ENCODE measurements around the gene CUTA. TPM values are rescaled to one million over a fixed set of nuclear protein-coding genes. Genes with fewer than 3 reads are reported as not detected.
A peak's percentile ranks its signal among the peaks of the same experiment; 100 is the strongest.

The CUTA gene
- total and polyA plus RNA-seq, 2 of the 13 experiments (the other 11 are each of a cell fraction or from before 2014, with no cell fraction given): 170 to 180 TPM

DNA sequence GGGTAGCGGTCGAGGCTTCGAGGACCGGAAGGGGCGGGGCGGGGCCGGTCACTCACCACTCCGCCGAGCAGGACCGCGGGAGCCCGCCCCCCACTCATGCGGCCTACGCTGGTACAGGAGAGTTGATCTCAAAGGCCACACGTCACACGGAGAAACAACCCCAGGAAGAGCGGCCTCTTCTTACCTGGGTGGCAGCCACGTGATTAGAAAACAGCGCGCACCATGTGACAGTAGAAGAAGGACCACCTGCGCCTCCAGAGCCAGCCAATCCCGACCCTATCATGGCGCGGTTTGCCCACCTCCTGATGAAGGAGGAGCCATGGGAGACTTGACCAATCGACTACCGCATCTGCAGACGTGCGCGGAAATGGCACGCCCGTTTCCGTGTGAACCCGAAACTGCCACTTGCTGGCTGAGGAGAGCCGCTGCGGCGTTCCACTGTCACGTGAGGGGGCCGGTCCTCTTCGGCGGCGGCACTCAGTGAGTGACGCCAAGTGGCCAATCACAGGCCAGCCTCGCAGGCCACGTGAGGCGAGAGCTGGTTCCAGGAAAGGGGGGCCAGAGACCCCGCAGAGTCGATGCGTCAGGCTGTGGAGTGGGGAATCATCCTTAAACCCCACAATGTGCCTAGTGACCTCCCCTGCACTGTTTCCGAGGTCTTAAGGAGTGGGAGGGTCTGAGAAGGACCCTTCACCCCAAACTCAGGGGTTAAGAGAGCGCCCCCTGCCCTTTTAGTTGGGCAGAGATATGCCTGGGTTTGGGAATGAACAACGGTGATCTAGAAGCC lies at the start of gene CUTA (continued):
- TF ChIP-seq, protein P1, sequence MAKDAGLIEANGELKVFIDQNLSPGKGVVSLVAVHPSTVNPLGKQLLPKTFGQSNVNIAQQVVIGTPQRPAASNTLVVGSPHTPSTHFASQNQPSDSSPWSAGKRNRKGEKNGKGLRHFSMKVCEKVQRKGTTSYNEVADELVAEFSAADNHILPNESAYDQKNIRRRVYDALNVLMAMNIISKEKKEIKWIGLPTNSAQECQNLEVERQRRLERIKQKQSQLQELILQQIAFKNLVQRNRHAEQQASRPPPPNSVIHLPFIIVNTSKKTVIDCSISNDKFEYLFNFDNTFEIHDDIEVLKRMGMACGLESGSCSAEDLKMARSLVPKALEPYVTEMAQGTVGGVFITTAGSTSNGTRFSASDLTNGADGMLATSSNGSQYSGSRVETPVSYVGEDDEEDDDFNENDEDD (CRISPR knock-in tag; IDR thresholded peaks at IDR 0.05; ENCODE audit: borderline replicate concordance): peak; percentile 93; the same call in 1 of the 2 replicates
- TF ChIP-seq HNRNPLL (IDR thresholded peaks at IDR 0.05; ENCODE audit: low read depth, low read length, poor library complexity, severe bottlenecking): peak; percentile 86
- TF ChIP-seq SP4 (CRISPR knock-in tag; IDR thresholded peaks at IDR 0.05): peak; percentile 97
- peak; percentile 66 for TF ChIP-seq IRF2 (CRISPR knock-in tag; IDR thresholded peaks at IDR 0.05)
- TF ChIP-seq ZNF292 (CRISPR knock-in tag; IDR thresholded peaks at IDR 0.05; ENCODE audit: borderline replicate concordance, low read depth): no peak
- TF ChIP-seq, protein P2, sequence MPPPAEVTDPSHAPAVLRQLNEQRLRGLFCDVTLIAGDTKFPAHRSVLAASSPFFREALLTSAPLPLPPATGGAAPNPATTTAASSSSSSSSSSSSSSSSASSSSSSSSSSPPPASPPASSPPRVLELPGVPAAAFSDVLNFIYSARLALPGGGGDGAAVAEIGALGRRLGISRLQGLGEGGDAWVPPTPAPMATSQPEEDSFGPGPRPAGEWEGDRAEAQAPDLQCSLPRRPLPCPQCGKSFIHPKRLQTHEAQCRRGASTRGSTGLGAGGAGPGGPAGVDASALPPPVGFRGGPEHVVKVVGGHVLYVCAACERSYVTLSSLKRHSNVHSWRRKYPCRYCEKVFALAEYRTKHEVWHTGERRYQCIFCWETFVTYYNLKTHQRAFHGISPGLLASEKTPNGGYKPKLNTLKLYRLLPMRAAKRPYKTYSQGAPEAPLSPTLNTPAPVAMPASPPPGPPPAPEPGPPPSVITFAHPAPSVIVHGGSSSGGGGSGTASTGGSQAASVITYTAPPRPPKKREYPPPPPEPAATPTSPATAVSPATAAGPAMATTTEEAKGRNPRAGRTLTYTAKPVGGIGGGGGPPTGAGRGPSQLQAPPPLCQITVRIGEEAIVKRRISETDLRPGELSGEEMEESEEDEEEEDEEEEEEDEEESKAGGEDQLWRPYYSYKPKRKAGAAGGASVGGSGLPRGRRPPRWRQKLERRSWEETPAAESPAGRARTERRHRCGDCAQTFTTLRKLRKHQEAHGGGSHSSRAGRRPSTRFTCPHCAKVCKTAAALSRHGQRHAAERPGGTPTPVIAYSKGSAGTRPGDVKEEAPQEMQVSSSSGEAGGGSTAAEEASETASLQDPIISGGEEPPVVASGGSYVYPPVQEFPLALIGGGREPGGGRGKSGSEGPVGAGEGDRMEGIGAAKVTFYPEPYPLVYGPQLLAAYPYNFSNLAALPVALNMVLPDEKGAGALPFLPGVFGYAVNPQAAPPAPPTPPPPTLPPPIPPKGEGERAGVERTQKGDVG (CRISPR knock-in tag; IDR thresholded peaks at IDR 0.05; ENCODE audit: borderline replicate concordance): 0 out of 2 replicates have a peak, but pooled peaks have one; percentile 50
- TF ChIP-seq ZNF451 (CRISPR knock-in tag; IDR thresholded peaks at IDR 0.05): no peak
- TF ChIP-seq ZNF24 (IDR thresholded peaks at IDR 0.05): no peak
- TF ChIP-seq, protein P3, sequence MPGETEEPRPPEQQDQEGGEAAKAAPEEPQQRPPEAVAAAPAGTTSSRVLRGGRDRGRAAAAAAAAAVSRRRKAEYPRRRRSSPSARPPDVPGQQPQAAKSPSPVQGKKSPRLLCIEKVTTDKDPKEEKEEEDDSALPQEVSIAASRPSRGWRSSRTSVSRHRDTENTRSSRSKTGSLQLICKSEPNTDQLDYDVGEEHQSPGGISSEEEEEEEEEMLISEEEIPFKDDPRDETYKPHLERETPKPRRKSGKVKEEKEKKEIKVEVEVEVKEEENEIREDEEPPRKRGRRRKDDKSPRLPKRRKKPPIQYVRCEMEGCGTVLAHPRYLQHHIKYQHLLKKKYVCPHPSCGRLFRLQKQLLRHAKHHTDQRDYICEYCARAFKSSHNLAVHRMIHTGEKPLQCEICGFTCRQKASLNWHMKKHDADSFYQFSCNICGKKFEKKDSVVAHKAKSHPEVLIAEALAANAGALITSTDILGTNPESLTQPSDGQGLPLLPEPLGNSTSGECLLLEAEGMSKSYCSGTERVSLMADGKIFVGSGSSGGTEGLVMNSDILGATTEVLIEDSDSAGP (CRISPR knock-in tag; IDR thresholded peaks at IDR 0.05; ENCODE audit: borderline replicate concordance): peak; percentile 79
- peak; percentile 85; the same call in 1 of the 2 replicates for TF ChIP-seq KLF12 (CRISPR knock-in tag; IDR thresholded peaks at IDR 0.05; ENCODE audit: borderline replicate concordance)
- TF ChIP-seq, protein P4, sequence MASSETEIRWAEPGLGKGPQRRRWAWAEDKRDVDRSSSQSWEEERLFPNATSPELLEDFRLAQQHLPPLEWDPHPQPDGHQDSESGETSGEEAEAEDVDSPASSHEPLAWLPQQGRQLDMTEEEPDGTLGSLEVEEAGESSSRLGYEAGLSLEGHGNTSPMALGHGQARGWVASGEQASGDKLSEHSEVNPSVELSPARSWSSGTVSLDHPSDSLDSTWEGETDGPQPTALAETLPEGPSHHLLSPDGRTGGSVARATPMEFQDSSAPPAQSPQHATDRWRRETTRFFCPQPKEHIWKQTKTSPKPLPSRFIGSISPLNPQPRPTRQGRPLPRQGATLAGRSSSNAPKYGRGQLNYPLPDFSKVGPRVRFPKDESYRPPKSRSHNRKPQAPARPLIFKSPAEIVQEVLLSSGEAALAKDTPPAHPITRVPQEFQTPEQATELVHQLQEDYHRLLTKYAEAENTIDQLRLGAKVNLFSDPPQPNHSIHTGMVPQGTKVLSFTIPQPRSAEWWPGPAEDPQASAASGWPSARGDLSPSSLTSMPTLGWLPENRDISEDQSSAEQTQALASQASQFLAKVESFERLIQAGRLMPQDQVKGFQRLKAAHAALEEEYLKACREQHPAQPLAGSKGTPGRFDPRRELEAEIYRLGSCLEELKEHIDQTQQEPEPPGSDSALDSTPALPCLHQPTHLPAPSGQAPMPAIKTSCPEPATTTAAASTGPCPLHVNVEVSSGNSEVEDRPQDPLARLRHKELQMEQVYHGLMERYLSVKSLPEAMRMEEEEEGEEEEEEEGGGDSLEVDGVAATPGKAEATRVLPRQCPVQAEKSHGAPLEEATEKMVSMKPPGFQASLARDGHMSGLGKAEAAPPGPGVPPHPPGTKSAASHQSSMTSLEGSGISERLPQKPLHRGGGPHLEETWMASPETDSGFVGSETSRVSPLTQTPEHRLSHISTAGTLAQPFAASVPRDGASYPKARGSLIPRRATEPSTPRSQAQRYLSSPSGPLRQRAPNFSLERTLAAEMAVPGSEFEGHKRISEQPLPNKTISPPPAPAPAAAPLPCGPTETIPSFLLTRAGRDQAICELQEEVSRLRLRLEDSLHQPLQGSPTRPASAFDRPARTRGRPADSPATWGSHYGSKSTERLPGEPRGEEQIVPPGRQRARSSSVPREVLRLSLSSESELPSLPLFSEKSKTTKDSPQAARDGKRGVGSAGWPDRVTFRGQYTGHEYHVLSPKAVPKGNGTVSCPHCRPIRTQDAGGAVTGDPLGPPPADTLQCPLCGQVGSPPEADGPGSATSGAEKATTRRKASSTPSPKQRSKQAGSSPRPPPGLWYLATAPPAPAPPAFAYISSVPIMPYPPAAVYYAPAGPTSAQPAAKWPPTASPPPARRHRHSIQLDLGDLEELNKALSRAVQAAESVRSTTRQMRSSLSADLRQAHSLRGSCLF (CRISPR knock-in tag; IDR thresholded peaks at IDR 0.05; ENCODE audit: borderline replicate concordance): peak; percentile 90; the same call in 1 of the 2 replicates
- TF ChIP-seq, protein P5, sequence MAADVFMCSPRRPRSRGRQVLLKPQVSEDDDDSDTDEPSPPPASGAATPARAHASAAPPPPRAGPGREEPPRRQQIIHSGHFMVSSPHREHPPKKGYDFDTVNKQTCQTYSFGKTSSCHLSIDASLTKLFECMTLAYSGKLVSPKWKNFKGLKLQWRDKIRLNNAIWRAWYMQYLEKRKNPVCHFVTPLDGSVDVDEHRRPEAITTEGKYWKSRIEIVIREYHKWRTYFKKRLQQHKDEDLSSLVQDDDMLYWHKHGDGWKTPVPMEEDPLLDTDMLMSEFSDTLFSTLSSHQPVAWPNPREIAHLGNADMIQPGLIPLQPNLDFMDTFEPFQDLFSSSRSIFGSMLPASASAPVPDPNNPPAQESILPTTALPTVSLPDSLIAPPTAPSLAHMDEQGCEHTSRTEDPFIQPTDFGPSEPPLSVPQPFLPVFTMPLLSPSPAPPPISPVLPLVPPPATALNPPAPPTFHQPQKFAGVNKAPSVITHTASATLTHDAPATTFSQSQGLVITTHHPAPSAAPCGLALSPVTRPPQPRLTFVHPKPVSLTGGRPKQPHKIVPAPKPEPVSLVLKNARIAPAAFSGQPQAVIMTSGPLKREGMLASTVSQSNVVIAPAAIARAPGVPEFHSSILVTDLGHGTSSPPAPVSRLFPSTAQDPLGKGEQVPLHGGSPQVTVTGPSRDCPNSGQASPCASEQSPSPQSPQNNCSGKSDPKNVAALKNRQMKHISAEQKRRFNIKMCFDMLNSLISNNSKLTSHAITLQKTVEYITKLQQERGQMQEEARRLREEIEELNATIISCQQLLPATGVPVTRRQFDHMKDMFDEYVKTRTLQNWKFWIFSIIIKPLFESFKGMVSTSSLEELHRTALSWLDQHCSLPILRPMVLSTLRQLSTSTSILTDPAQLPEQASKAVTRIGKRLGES (CRISPR knock-in tag; IDR thresholded peaks at IDR 0.05; ENCODE audit: borderline replicate concordance): 0 out of 2 replicates have a peak, but pooled peaks have one; percentile 26
- TF ChIP-seq ZMYM3 (CRISPR knock-in tag; IDR thresholded peaks at IDR 0.05): no peak

Measured in HepG2 (cell line).